Choroid plexus epithelial cell (primary cell): ENCODE data around the gene CGREF1.

Experiments used
- DNase-seq: peaks from one replicate; pipeline ENCODE4 v3.0.0-alpha.2; 2010; ENCODE audit warnings: low read depth
- H3K4me3 ChIP-seq: 2 replicates; pipeline ENCODE4 v1.5.1; 2011; ENCODE audit warnings: low read depth, mild to moderate bottlenecking, control low read depth, low read length, moderate library complexity
- TF ChIP-seq, protein P1 (sequence below): conservative IDR thresholded peaks from 2 replicates; pipeline ENCODE4 v1.5.1; 2011; ENCODE audit warnings: low read depth, mild to moderate bottlenecking, control low read depth, inconsistent platforms, low read length, moderate library complexity

Gene CGREF1

DNA sequence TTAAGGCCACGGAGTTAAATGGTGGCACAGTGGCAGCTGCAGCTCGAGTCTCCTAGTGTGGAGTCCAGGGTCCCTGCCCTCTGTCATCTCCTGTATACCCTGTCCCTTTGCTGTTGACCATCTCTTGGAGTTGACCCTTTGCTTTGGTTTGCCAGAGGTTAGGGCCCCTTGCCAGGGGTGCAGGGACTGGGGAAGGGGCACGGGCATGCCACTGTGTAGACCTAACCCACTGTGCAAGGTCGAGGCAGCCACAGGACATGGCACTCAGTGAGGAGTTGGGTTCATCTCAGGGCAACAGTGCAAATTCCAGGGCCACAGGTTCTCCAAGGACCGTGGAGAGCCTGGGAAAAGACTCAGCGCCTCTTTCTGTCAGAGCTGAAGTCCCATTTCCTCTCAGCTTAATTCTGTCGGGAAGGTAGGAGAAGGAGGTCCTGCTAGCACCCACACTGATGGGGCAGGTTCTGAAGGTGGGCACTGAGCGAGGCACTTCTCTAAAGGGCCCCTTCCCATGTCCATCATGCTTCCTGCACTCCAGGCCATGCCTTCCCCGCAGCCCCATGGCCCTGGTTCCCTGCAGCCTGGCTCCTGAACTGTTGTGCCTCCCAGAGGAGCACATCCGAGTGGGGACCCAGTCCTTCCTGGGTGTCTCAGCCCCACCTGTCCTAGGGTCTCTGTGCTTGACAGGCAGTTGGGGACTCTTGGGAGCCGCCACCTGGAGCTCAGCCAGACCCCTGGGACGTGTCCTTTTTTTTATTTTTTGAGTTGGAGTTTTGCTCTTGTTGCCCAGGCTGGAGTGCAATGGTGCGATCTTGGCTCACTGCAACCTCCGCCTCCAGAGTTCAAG, 29.6 kb downstream of the CGREF1 start:
- TF ChIP-seq, protein P1, sequence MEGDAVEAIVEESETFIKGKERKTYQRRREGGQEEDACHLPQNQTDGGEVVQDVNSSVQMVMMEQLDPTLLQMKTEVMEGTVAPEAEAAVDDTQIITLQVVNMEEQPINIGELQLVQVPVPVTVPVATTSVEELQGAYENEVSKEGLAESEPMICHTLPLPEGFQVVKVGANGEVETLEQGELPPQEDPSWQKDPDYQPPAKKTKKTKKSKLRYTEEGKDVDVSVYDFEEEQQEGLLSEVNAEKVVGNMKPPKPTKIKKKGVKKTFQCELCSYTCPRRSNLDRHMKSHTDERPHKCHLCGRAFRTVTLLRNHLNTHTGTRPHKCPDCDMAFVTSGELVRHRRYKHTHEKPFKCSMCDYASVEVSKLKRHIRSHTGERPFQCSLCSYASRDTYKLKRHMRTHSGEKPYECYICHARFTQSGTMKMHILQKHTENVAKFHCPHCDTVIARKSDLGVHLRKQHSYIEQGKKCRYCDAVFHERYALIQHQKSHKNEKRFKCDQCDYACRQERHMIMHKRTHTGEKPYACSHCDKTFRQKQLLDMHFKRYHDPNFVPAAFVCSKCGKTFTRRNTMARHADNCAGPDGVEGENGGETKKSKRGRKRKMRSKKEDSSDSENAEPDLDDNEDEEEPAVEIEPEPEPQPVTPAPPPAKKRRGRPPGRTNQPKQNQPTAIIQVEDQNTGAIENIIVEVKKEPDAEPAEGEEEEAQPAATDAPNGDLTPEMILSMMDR: no peak
- DNase-seq: no peak
- H3K4me3 ChIP-seq: no peak overlapping the region

DNA sequence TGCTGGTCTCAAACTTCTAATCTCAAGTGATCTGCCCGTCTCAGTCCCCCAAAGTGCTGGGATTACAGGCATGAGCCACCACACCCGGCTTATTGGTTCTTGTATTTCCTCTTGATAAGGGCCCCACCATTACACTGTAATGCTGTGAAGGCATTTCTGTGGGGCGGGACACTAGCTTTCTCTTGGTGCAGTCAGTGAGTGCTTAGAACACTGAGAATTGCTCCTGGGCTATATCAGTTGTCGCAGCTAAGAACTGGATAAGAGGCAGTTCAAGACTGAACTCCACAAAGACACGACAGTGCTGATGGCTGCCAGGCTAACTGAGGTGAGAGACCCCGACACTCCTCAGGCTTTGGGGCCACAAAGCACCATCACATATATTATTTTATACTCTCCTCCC, 30.3 kb downstream of the CGREF1 start:
- H3K4me3 ChIP-seq: no peak overlapping the region
- no peak for DNase-seq
- TF ChIP-seq, protein P1: no peak

DNA sequence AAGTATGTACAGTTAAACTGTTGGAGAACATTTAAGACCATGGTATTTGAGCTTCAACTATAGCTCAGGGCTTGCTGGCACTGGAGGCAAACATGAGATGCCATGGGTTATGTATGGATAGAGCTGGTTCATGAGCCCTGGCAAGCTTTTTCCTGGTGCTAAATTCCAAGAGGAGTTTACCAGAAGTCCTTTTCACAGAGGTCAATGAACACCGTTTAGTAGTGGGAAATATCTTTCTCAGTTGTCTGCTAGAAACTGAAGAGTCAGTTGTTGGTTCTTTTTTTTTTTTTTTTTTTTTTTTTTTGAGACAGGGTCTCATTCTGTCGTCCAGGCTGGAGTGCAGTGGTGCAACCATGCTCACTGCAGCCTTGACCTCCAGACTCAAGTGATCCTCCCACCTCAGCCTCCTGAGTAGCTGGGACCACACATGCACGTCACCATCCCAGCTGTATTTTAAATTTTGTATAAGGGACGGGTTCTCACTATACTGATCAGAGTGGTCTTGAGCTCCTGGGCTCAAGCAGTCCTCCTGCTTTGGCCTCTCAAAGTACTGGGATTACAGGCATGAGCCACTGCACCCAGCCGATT, 31.0 kb downstream of the CGREF1 start:
- H3K4me3 ChIP-seq: no peak overlapping the region
- TF ChIP-seq, protein P1: no peak
- no peak for DNase-seq

DNA sequence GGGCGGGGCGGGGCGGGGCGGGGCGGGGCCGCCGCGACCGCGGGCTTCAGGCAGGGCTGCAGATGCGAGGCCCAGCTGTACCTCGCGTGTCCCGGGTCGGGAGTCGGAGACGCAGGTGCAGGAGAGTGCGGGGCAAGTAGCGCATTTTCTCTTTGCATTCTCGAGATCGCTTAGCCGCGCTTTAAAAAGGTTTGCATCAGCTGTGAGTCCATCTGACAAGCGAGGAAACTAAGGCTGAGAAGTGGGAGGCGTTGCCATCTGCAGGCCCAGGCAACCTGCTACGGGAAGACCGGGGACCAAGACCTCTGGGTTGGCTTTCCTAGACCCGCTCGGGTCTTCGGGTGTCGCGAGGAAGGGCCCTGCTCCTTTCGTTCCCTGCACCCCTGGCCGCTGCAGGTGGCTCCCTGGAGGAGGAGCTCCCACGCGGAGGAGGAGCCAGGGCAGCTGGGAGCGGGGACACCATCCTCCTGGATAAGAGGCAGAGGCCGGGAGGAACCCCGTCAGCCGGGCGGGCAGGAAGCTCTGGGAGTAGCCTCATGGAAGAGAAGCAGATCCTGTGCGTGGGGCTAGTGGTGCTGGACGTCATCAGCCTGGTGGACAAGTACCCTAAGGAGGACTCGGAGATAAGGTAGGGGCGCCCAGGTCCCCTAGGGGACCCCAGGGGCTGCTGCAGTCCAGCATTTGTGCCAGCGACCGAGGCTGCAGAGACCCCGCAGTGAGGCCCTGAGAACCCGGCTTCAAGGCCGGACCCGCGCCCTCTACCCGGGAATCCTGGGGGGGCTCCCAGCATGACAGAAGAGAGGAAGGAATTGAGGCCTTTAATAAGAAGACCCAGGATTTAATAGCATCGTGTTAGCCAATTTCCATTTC, 32.0 kb downstream of the CGREF1 start, which contains the start of gene KHK:
TSS of gene KHK (plus strand) at position 49 of the 870 bp plus-strand sequence. CDS start at position 537, 488 bp downstream.
- no peak for DNase-seq
- TF ChIP-seq, protein P1: no peak
- peak within 1 kb of the TSS; percentile 63 for H3K4me3 ChIP-seq

DNA sequence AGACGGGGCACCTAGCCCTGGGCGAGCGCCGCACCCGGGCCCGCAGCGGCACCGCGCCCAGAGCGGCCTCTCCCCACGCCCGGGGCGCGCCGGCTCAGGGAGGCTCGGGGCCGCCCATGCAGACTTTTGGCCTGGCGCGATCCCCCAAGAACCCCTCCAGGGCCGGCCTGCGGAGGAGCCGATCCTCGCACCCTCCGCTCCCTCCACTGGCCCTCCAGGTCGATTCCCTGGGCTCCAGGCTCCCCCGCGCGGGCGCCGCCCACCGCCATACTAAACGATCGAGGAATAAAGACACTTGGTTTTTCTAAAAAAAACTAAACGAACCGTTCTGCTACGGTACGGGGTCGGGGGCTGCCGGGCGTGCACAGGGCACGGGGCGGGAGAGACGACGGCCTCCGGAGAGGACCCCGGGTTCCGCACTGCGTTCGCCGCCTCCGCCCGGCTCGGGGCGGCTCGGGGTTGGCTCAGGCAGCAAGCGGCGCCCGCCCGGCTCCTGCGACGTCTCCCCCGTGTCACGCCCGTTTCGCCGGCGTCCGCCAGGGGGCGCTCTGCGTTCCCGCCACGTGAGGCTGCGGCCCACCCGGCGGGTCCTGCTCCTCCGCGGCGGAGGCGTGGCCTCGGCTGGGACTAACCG, 32.7 kb downstream of the CGREF1 start:
- TF ChIP-seq, protein P1: peak; percentile 56
- H3K4me3 ChIP-seq: peak overlapping the region; percentile 63
- DNase-seq: peak; percentile 93

DNA sequence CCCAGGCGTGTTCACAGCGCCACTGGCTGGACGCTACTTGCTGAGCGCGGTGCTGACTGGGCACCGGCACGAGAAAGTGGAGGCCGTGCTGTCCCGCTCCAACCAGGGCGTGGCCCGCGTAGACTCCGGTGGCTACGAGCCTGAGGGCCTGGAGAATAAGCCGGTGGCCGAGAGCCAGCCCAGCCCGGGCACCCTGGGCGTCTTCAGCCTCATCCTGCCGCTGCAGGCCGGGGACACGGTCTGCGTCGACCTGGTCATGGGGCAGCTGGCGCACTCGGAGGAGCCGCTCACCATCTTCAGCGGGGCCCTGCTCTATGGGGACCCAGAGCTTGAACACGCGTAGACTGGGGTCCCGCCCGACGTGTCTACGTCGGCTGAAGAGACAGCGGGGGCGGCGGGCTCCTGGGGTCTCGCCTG, 33.2 kb downstream of the CGREF1 start:
- peak overlapping the region; percentile 63 for H3K4me3 ChIP-seq
- TF ChIP-seq, protein P1: peak; percentile 57
- peak; percentile 63 for DNase-seq
